ENCODE data around the gene DEPP1. TPM values are rescaled to one million over a fixed set of nuclear protein-coding genes. Genes with fewer than 3 reads are reported as not detected.
A peak's percentile ranks its signal among the peaks of the same experiment; 100 is the strongest.

The DEPP1 gene
- total RNA-seq, 2 experiments from 2014 or later = 0.28 to 0.34 TPM

DNA sequence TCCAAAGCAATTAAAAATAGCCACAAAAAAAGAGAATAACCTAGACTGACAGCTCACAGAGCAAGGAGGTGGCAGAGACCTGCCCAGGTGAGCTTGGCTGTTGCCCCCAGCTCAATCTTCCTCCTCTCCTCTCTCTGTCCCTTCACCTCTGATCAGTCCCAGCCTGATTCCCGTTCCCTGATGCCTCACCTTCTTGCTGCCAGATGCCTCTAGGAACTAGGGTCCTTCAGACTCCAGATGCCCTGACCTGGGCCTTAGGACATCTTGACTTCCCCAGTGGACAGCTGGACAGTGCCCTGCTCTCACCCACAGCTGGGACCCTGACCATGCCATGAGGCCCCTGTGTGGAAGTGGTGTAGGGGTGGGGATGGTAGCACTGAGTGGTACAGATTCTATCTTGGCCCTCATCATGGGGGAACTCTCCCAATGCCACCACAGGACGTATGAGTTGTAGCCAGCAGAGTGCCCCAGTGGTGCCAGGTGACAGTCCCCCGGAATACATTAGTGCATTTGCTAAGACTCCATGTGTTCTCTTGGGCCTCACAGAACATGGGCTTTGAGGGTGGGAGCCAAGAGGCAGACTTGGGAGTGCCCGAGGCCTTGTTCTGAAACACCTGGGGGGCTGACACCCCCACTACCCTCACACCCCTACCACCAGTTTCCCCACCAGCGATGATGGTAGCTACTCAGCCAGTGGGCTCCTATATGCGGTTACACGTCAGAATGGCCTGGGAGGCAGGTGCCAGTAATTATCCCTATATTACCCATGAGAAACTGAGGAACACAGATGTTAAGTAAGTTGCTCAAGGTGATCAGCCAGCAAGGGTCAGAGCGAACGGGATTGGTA, 2.0 kb downstream of the DEPP1 start:
- Mint-ChIP-seq H3K27me3 (no peaks in the 10 kb centered on the region), H3K4me3 (no peak overlapping the region), H3K9me3 (ENCODE audit: low read depth) (no peaks in the 10 kb centered on the region), H3K36me3 (ENCODE audit: low read depth) (no peaks in the 10 kb centered on the region), H3K27ac (no peak overlapping the region), H3K4me1 (peaks cover 9% of the 10 kb centered on the region)
- DNase-seq = no peak
- ChIA-PET CTCF (interaction anchor here (0.9 to 2.4 kb wide), 3 partner anchors 11 to 43 kb away, joined by 3 to 23 read pairs (median 5); no protein-coding TSS in a partner anchor), POLR2A (no interaction called here)
- no peak for ATAC-seq
- intact Hi-C loops (cut with DNase I, micrococcal nuclease) = no loop called here

DNA sequence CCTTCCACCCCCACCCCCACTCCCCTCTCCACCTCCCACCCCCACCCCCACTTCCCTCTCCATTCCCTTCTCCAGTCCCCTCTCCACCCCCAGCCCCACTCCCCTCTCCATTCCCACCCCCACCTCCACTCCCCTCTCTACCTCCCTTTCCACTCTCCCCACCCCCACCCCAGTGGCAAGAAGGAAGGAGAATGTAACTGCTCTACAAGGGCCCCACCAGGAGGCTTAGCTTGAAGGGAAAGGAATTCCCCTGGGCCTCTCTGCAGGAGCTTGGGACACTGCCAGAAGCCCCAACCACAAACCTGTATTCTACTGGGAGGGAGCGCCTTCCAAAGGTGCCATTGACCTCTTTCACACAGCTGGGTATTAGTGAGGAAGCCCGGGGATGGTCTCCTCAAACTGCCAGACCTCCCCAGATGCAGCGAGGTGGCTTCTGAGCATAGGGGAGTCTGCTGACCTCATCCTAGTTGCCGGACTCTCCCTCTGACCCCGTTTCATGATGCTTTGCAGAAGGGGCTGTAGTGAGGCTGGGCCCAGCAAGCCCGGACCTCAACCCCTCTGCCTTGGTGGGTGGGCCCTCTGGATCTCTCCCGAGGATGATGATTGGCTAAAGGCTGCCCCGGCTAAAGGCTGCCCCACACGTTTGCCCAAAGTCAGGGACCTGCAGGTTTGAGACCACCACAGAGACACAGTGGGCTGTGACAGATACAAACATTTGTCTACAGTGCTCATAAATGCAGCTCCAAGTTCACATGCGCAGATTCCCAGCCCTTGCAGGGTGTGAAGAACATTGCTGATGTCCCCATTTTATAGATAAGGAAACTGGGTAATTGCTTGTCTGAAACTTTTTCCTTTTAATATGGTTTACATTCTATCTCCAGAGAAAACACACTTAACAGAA, 2.9 kb downstream of the DEPP1 start:
- Mint-ChIP-seq H3K4me1 (peaks cover 9% of the 10 kb centered on the region), H3K27ac (no peak overlapping the region)
- POLR2A ChIA-PET = no interaction called here

DNA sequence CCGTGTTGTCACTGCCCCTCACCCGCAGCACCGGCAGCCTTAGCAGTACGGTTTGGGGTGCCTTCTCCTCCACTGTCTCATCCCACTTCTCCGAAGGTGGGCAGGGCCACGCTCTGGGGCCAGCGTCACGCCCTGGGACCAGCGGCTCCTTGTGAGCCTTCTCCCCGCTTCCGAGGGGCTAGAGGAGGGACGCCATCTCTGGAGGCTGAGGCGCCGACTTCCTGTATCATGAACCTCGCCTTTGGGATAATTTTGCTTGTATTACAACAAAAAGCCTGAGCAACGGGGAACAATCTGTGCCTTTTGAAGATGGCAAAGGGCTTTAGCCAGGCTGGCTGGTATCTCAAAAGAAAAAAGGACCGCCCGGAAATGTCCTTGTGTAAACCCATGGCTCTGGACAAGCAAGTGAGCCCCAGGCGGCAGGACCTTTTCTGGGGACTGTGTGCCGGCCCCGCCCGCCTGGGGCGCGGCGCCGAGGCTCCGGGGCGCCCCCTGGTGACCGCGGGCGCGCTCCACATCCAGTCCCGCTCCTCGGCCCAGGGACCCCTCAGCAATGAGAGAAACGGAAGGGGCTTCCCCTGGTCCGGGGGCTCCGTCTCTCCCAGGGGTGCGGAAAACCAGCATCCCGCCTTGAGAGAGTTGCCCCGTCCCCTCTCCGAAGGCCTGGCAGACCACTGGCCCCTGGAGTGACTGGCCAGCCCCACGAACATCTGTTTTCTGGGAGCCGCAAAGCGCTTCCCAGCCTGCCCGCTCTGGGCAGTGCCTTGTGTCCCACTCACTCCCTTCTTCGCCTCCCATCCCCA, 3.8 kb downstream of the DEPP1 start:
- intact Hi-C loops (cut with DNase I, micrococcal nuclease) = loop anchor here (1.0 to 2.0 kb wide), 4 partner anchors 16 to 43 kb away; partner anchors contain the start of genes RASSF4 (in 2 of the 2) and ZNF22 (in 1 of the 2)
- no peaks in the 10 kb centered on the region for H3K9me3 Mint-ChIP-seq (ENCODE audit: low read depth)

More for the DNA sequence above, 2.9 kb downstream of the DEPP1 start:
- DNase-seq (peak; percentile 44), ATAC-seq (no peak)
- Mint-ChIP-seq H3K27me3 (no peaks in the 10 kb centered on the region), H3K4me3 (no peak overlapping the region), H3K9me3 (ENCODE audit: low read depth) (no peaks in the 10 kb centered on the region), H3K36me3 (ENCODE audit: low read depth) (no peaks in the 10 kb centered on the region)
- CTCF ChIA-PET = interaction anchor here (0.9 to 2.4 kb wide), 4 partner anchors 10 to 42 kb away, joined by 3 to 23 read pairs (median 4); no protein-coding TSS in a partner anchor
- intact Hi-C loops (cut with DNase I, micrococcal nuclease) = loop anchor here (1.0 to 2.0 kb wide), 4 partner anchors 16 to 43 kb away; partner anchors contain the start of genes RASSF4 (in 2 of the 2) and ZNF22 (in 1 of the 2)

DNA sequence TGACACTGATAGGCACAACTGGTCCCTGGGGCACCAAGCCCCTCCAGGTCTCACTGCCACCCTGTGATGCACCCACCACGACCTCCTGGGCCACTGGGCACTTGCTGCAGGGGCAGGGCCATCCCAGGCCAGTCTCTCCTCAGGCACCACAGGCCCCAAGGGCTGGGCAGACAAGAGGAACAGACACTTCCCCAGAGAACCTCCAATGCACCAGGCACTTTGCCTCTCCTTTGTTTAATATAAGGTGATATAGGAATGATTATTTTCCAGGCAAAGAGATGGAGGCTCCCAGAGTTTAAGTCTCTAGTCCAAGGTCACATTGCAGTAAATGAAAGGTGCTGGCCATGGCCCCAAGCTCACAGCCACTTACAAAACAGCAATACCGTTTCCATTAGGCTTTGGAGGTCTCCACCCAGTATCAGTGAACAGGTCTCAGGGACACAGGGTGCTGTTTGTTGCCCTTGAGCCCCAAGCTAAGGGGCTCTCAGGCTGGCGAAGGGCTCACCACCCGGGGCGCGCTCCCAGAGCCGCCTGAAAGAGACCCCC, 4.5 kb downstream of the DEPP1 start:
- no peak for ATAC-seq
- Mint-ChIP-seq H3K9me3 (ENCODE audit: low read depth) (no peaks in the 10 kb centered on the region), H3K4me3 (peak overlapping the region; percentile 49), H3K27ac (no peak overlapping the region), H3K4me1 (peaks cover 10% of the 10 kb centered on the region), H3K36me3 (ENCODE audit: low read depth) (no peaks in the 10 kb centered on the region), H3K27me3 (no peaks in the 10 kb centered on the region)
- intact Hi-C loops (cut with DNase I, micrococcal nuclease) = loop anchor here in 1 of 2 experiments (2.0 kb wide), 1 partner anchor 15 kb away; the partner anchor contains the start of gene RASSF4
- DNase-seq = no peak
- CTCF ChIA-PET = interaction anchor here (2.6 kb wide), 1 partner anchor 41 kb away, joined by 17 read pairs; no protein-coding TSS in a partner anchor
- POLR2A ChIA-PET = no interaction called here

More for the DNA sequence above, 3.8 kb downstream of the DEPP1 start:
- DNase-seq = peak; percentile 78
- Mint-ChIP-seq H3K27me3 (no peaks in the 10 kb centered on the region), H3K27ac (no peak overlapping the region), H3K4me3 (peak overlapping the region; percentile 49), H3K36me3 (ENCODE audit: low read depth) (no peaks in the 10 kb centered on the region), H3K4me1 (peaks cover 9% of the 10 kb centered on the region)
- ChIA-PET CTCF (interaction anchor here (0.9 to 2.6 kb wide), 3 partner anchors 25 to 42 kb away, joined by 4 to 23 read pairs (median 17); no protein-coding TSS in a partner anchor), POLR2A (no interaction called here)
- peak; percentile 93 for ATAC-seq

DNA sequence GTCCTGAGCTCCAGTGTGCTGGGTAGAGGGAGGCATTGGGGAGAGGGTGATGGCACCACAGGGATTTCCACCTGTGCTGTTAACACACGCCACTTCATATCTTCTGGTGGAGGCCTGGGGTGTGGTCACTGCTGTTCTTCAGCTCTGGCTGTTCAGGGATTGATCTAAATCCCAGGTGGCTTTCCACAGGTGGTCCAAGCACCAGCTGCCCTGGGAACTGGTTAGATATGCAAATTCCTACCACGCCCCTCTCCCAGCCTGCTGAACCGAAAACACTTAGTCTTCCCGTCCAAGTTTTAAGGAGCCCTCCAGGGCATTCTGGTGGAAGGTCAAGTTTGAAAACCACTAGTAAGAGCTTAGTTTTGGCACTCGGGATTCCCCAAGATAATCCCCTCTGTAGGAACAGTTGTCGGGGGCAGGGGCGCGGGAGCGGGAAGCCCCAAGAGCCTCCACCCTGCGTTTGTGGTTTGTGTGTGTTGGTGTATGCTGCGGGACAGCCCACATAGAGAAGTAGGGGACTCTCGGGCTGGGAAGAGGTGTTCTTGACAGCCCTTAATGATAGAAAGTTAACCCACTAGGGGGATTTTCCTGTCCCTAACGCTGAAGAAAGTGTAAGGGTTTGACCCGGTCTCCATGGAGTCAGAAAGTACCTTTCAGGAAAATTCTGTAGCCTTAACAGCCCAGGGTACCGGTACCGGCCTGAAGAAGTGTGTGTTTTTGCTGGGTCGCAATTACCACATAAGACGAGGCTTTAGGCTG, 5.1 kb downstream of the DEPP1 start:
- no peaks in the 10 kb centered on the region for H3K9me3 Mint-ChIP-seq (ENCODE audit: low read depth)
- DNase-seq (no peak), ATAC-seq (no peak)
- no peak overlapping the region for H3K4me3 Mint-ChIP-seq
- ChIA-PET CTCF (interaction anchor here (0.5 to 2.6 kb wide), 2 partner anchors 41 to 53 kb away, joined by 3 to 17 read pairs; no protein-coding TSS in a partner anchor), POLR2A (no interaction called here)
- intact Hi-C loops (cut with DNase I, micrococcal nuclease) = loop anchor here in 1 of 2 experiments (2.0 kb wide), 1 partner anchor 15 kb away; the partner anchor contains the start of gene RASSF4
- no peaks in the 10 kb centered on the region for H3K27me3 Mint-ChIP-seq
- H3K4me1 Mint-ChIP-seq = peaks cover 15% of the 10 kb centered on the region
- no peaks in the 10 kb centered on the region for H3K36me3 Mint-ChIP-seq (ENCODE audit: low read depth)
- no peak overlapping the region for H3K27ac Mint-ChIP-seq

DNA sequence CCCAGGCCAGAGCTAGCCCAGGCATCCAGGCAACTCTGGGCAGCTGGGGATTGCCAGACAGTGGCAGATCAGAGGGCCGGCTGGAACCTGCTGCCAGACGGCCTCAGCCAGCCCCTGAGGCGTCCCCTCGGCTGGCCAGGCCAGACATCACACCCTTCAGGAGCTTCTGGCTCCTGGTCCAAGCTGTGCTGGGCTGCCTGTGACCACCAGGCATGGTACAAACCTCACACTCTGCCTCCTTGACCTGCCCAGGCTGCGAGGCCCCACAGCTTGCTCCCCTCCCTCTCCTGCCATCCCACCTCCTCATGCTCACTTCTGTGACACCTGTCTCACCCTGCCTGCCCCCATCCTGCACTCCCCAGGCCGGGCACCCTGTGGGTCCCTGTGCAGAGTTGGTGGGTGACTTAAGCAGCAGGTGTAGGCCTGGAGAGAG, 5.7 kb downstream of the DEPP1 start:
- no peaks in the 10 kb centered on the region for H3K27me3 Mint-ChIP-seq
- H3K9me3 Mint-ChIP-seq (ENCODE audit: low read depth) = no peaks in the 10 kb centered on the region
- no peaks in the 10 kb centered on the region for H3K36me3 Mint-ChIP-seq (ENCODE audit: low read depth)
- no peak for DNase-seq
- H3K27ac Mint-ChIP-seq = no peak overlapping the region
- no peak for ATAC-seq
- H3K4me1 Mint-ChIP-seq = peaks cover 19% of the 10 kb centered on the region
- intact Hi-C loops (cut with DNase I, micrococcal nuclease) = no loop called here
- POLR2A ChIA-PET = no interaction called here
- H3K4me3 Mint-ChIP-seq = no peak overlapping the region
- CTCF ChIA-PET = interaction anchor here (0.5 to 2.6 kb wide), 2 partner anchors 40 to 52 kb away, joined by 3 to 17 read pairs; no protein-coding TSS in a partner anchor

DNA sequence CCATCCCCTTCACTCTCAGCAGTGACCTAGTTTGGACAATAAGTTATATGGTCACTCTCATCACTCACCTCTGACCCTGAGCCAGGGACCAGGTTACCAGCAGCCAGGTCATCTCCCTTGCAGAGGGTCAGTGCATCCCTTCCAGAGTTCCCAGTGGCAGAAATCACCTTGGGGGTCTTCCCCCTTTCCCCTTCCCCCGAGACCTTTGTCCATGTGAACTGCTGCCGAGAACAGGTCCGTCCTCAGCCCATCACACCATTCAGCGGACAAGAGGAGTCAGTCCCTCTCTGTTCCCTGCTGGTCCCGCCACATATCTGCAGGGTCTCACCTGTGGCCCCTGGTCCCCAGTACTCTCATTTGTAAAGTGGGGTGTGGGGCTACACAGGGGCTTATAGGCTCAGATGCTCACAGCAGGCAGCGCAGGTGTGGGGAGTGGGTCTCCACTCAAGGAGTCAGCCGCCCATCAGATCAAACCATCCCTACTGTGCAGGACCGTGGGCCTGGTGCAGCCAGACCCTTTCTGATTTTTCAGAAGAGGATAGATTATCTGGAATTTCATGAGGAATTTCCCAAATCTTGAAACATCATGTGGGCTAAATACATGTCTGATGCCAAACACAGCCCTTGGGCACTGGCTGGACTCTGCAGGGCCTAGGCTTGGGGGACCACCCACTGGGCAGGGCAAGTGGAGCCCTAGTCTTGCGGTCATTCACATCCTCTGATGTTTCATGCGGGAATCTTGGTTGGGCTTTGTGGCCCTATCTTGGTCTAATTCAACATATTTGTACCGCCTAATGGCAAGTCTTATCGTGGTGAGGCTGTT, 6.5 kb downstream of the DEPP1 start:
- no peaks in the 10 kb centered on the region for H3K9me3 Mint-ChIP-seq (ENCODE audit: low read depth)
- CTCF ChIA-PET = interaction anchor here (2.6 kb wide), 1 partner anchor 39 kb away, joined by 17 read pairs; no protein-coding TSS in a partner anchor
- DNase-seq (no peak), ATAC-seq (no peak)
- no peaks in the 10 kb centered on the region for H3K27me3 Mint-ChIP-seq
- POLR2A ChIA-PET = no interaction called here
- intact Hi-C loops (cut with DNase I, micrococcal nuclease) = no loop called here
- no peak overlapping the region for H3K27ac Mint-ChIP-seq
- H3K36me3 Mint-ChIP-seq (ENCODE audit: low read depth) = no peaks in the 10 kb centered on the region
- H3K4me3 Mint-ChIP-seq = no peak overlapping the region
- H3K4me1 Mint-ChIP-seq = peaks cover 25% of the 10 kb centered on the region

DNA sequence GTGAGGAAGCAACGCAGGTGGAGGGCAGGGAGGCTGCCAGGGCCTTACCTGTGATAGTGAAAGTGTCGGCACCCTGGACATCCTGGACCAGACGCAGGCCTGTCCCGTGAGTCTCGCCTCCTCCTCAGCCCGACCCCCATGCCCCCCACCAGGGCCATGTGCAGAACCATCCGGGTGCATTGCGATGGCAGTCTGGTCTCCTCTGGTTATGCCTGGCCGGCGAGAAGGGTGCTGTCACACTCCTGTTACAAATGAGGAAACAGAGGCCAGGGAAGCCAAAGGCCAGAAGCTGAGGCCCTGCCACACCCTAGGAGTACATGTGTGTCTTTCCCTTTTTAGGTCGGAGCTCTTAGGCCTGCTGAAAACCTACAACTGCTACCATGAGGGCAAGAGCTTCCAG, 7.2 kb downstream of the DEPP1 start:
- H3K27me3 Mint-ChIP-seq = no peaks in the 10 kb centered on the region
- no peaks in the 10 kb centered on the region for H3K36me3 Mint-ChIP-seq (ENCODE audit: low read depth)
- intact Hi-C loops (cut with DNase I, micrococcal nuclease) = no loop called here
- CTCF ChIA-PET = no interaction called here
- no peaks in the 10 kb centered on the region for H3K9me3 Mint-ChIP-seq (ENCODE audit: low read depth)
- H3K4me3 Mint-ChIP-seq = no peak overlapping the region
- no peak overlapping the region for H3K27ac Mint-ChIP-seq
- DNase-seq (no peak), ATAC-seq (no peak)
- peaks cover 27% of the 10 kb centered on the region for H3K4me1 Mint-ChIP-seq
- POLR2A ChIA-PET = no interaction called here

DNA sequence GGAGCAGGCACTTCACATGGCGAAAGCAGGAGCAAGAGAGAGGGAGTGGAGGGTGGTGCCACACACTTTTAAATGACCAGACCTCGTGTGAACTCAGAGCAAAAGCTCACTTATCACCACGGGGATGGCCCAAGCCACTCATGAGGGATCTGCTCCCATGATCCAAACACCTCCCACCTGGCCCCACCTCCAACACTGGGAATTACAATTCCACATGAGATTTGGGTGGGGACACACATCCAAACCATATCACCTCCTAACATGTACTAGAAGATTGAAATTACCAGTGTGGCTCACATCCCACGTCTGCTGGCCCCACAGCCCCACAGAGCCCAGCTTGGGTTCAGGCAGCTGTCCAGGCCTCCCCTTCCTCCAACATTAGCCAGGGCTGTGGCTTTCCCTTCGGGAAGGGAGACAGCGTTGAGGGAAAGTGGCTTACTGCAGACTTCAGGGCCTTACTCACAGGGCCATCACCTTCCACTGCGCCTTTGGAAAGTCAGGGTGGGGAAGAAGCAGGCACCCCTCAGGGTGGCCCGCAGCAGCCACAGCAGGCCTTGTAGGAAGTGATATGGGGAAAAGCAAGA, 7.7 kb downstream of the DEPP1 start:
- H3K27me3 Mint-ChIP-seq = no peaks in the 10 kb centered on the region
- H3K27ac Mint-ChIP-seq = no peak overlapping the region
- H3K4me1 Mint-ChIP-seq = peaks cover 32% of the 10 kb centered on the region

More for the DNA sequence above, 7.7 kb downstream of the DEPP1 start:
- H3K9me3 Mint-ChIP-seq (ENCODE audit: low read depth) = no peaks in the 10 kb centered on the region
- ChIA-PET POLR2A (no interaction called here), CTCF (no interaction called here)
- ATAC-seq (no peak), DNase-seq (no peak)
- no peak overlapping the region for H3K4me3 Mint-ChIP-seq
- intact Hi-C loops (cut with DNase I, micrococcal nuclease) = no loop called here
- no peaks in the 10 kb centered on the region for H3K36me3 Mint-ChIP-seq (ENCODE audit: low read depth)
